NK-92 (cell line): ENCODE data around the gene P3H2.
"Not testable (repeated sequence)": the region's sequence is repeated elsewhere in the genome, so short reads cannot be mapped to it uniquely, and the experiment has no call there.

Source experiments
- DNase-seq: peaks from one replicate; lab custom pipeline; 2025; ENCODE audit not compliant: unreplicated experiment; lab: John Stamatoyannopoulos, UW

P3H2 gene

DNA sequence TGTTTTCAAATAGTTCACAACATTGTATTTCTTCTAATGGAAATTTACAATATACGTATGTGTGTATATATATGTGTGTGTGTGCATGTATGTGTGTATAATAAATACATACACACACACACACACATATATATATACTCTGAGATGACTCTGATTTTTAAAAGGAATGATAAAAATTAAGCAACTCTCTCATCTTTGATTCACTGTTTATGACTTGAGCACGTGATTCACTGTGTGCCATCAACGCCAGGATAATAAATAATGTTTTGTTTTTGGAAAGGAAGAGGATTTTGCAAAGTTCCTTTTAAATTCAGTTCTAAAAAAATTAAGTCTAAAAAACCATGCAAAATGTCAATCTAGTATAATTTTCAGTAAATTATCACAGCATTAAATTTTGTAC, 132.4 kb downstream of the P3H2 start:
- no peak for DNase-seq

GRCh38 chr3:189985948-189986347, 134.7 kb downstream of the P3H2 start:
- no peak for DNase-seq

- DNase-seq, result no peak
Observed at GRCh38 chr3:189983612-189984011, 137.1 kb downstream of the P3H2 start.

GRCh38 chr3:189982321-189982945, 138.3 kb downstream of the P3H2 start:
- no peak for DNase-seq

GRCh38 chr3:189981668-189982067, 139.0 kb downstream of the P3H2 start:
- no peak for DNase-seq

- DNase-seq, result no peak
Observed at GRCh38 chr3:189978753-189979152, 141.9 kb downstream of the P3H2 start.

- DNase-seq, result no peak
Observed at GRCh38 chr3:189977174-189977573, 143.5 kb downstream of the P3H2 start.

DNA sequence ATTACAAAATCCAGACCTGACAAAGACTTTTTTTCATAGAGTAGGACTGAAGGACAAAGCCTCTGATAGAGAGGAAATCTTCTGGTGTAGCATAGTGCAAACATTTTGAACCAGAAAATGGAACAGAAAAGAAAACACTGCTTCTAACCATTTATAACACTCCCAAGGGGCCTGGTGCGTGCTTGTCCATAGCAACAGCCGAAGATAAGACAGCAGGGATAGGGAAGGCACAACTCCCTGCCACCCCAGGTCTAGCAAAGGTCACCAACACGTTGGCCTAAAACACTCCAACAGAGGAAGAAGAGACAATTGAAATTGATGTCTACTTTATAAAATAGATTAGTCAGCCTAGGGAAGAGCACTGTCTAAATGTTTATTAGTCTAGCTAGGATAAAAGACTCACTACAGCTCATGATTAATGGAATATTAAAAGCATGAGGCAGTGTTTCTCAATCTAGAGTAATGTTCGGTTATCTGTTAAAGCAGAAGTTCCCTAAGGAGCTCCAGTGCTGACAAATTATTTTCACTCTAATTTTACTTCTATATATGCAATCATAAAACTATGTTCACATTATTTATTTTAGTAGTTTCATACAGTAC, 145.2 kb downstream of the P3H2 start:
- no peak for DNase-seq

GRCh38 chr3:189974359-189974758, 146.3 kb downstream of the P3H2 start:
- no peak for DNase-seq

DNA sequence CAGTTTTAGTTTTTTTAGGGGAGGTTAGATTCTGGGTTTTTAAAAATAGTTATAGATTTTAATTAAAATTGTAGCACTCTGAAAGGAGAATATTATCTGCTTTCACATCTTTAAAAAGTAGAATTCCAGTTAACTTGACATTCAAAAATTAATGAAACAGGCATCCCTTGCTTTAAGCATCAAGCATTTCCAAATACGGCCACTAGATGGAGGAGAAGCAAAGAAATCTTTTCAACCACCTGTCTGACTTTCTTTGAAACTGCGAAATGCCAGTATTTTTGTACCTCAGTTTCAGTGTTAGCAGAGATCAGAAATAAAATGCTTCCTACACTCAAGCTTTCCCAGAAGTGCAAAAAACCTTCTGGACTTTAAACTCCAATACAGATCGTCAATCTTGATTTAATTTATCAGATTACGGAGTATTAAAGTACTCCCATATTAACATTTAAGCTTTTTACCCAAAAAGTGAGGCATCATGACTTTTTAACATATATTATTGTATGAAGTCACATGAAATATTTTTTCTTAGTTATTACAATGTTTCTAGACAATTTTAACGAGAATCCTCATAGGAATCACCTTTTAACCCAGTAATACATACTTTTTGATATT, 153.3 kb downstream of the P3H2 start:
- no peak for DNase-seq

GRCh38 chr3:189966843-189967242, 153.9 kb downstream of the P3H2 start:
- no peak for DNase-seq

DNA sequence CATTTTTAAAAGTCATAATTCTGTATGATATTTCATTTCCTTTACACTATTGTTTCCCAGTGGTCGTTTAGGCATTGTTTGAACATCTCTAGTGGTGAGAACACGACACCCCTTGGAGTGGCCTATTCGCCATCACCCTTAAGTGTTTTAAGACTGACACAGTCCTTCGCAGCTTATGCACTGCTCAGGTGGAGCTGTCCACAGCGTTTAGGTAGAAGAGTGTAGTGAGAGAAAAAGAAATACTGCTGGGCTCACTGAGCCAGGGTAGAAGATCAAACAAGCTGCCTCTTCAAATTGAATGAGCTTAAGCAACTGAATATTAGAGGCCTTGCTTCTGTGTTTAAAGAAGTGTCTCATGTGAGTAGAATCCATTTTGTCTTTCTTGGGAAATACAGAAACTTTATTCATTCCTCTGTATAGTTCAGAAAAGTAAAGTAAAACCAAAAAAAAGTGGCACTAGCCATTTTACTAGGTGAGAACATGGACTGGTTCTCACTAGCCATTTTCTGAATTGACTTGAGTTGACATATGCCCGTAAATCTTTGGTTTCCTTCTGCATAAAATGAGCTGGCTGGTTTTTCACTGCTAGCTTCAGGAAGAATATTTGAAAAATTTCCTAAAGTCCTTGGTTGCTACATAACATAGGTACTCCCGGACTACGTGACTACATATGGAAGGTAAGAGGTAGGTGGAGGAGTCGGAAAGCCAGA, 155.9 kb downstream of the P3H2 start:
- no peak for DNase-seq

- no peak for DNase-seq
Observed at GRCh38 chr3:189962466-189962865, 158.2 kb downstream of the P3H2 start.

- DNase-seq, result no peak
Observed at GRCh38 chr3:189961522-189962161, 159.1 kb downstream of the P3H2 start.

DNA sequence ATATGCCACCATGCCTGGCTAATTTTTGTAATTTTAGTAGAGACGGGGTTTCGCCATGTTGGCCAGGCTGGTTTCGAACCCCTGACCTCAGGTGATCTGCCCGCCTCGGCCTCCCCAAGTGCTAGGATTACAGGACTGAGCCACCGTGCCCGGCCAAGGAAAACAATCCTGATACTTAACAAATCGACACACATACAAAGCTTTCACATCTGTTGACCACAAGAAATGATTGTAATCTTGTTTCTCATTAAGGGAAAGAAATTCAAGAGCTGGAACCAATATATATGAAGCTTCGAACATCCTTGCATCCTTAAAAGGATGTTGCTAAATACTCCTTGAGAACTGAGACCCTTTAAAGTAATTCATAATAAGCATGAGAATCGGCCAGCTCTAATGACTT, 159.6 kb downstream of the P3H2 start:
- not testable (repeated sequence) for DNase-seq

DNA sequence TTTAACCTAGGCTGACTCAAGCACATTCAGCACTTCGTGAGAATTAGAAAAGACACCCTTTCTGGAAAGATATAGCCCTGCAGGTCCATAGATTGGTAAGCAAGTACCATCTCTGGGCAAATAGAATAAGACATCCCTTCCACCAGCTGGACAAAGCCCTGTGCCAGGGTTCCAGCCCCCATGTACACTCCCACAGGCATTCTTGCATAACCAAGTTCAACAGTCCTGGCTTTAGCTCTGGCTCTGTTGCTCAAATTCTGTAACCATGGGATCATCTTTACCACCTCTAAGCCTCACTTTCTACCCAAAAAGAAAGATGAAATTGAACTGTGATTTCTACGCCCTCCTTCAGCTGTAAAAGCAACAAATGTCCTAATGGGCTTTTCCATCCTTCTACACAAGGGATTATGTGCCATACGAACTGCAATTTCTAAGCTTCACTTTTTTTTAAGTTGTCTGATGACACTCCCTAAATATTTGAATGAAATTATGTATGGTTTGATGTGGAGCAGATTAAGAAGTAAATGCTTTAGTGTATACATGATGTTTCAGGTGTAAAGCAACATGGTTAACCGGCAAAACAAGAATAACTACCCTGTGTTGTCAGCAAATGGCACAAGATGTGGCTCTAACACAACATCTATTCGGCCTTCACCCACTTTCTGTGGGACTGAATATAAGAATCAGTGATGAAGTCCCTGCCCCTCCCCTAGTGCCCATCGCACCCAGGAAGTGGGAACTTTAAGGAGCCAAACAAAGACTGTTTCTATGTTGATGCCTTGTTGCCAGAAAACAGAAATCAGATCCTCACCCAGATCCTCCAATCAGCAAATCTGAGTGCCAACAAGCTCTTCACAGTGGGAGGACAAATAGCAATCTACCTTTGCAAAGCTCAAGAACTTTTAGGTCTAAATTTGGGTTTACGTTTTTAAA, 165.7 kb downstream of the P3H2 start:
- no peak for DNase-seq

- no peak for DNase-seq
Observed at GRCh38 chr3:189953551-189953950, 167.1 kb downstream of the P3H2 start.

- no peak for DNase-seq
Observed at GRCh38 chr3:189952272-189952671, 168.4 kb downstream of the P3H2 start.

- DNase-seq, result no peak
Observed at GRCh38 chr3:189950258-189950657, 170.4 kb downstream of the P3H2 start.

GRCh38 chr3:189949580-189949979, 171.1 kb downstream of the P3H2 start:
- no peak for DNase-seq

GRCh38 chr3:189948724-189949045, 172.0 kb downstream of the P3H2 start:
- no peak for DNase-seq
